Heart left ventricle (tissue), 13 donors: ENCODE data around the gene CCL21.

Source experiments
- CTCF ChIP-seq, 12 donors: fragments of 200-600 bp; sonication (generic) in 4 of 12; IDR thresholded peaks; one replicate each; pipeline versions ENCODE4 v1.5.0 to v1.8.0; 2018 to 2022; ENCODE audit warnings: antibody characterized with exemption in 12 of 12, mild to moderate bottlenecking in 5 of 12
- POLR2A ChIP-seq, 2 donors: fragments of 450-650 bp; IDR thresholded peaks; one replicate each; pipeline ENCODE4 v1.6.1; 2017; ENCODE audit warnings: antibody characterized with exemption in 2 of 2, mild to moderate bottlenecking in 2 of 2, moderate library complexity in 2 of 2
- donor health status: ischemic (EF 13 %, LVEDD 7.1; RV severe dilation, severe dysfunction).
- donor health status: DM: no; HTN: yes; CAD: no.
- donor health status: DM: no; HTN: no; CAD: no.
- donor health status: ischemic (EF 25% LVEDD 6.9; RV normal size, moderate dysfunction).
- donor health status: ischemic (EF 25% LVEDD 5.7; RV mildly dilated, moderate dysfunction).
- donor health status: ischemic (EF 35%, LVEDD 5.7; RV mildly dilated, moderate dysfunction).
- donor health status: nonischemic (EF 11% LVEDD 7.7; RV severe dilation, severe dysfunction).
- donor health status: DM: yes; HTN: yes; CAD: no.
- donor health status: PGD.
- donor health status: ischemic (EF 29% LVEDD 5.4; RV normal size, mild dysfunction).
- donor health status: nonischemic (EF 23%, LVEDD 6.1; RV moderate dilation, normal function).

- no peak for TF ChIP-seq CTCF (IDR thresholded peaks at IDR 0.05)
- TF ChIP-seq POLR2A (IDR thresholded peaks at IDR 0.05), result no peak
These were observed at the start of gene CCL21 for GRCh38 chr9:34710023-34710422.
